OCI-LY3 (cell line): Measurements from ENCODE around the gene TADA3.

Experiments
- EZH2phosphoT487 ChIP-seq: fragments of 200-600 bp; shearing (Covaris generic); IDR thresholded peaks from 2 replicates; pipeline ENCODE4 v1.6.1; 2018; ENCODE audit warnings: antibody characterized with exemption, mixed run types, low read depth
- TF ChIP-seq, protein P1 (sequence below): fragments of 200-600, 300-600 bp; sonication (generic); IDR thresholded peaks from 2 replicates; pipeline ENCODE4 v1.5.1; 2014; ENCODE audit warnings: antibody characterized with exemption, low read length, low read depth

DNA sequence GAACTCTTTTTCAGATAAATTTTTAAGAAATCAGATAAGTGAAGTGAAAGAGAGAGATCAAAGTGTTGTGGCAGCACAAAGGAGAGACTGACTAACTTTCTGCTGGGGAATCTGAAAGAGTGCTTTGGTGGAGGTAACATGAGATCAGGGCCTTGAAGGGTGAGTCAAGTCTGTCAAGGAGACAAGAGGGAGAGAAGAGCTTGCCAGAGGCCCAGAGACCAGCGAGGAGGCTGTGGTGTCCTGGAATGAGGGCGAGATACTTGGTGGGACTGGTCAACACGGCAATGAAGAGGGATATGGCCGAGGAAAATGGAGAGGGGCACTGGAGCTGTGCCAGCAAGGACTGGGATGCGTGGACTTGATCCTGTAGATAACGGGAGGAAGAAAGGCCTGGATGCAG lies 4.6 kb downstream of the TADA3 start:
- TF ChIP-seq, protein P1, sequence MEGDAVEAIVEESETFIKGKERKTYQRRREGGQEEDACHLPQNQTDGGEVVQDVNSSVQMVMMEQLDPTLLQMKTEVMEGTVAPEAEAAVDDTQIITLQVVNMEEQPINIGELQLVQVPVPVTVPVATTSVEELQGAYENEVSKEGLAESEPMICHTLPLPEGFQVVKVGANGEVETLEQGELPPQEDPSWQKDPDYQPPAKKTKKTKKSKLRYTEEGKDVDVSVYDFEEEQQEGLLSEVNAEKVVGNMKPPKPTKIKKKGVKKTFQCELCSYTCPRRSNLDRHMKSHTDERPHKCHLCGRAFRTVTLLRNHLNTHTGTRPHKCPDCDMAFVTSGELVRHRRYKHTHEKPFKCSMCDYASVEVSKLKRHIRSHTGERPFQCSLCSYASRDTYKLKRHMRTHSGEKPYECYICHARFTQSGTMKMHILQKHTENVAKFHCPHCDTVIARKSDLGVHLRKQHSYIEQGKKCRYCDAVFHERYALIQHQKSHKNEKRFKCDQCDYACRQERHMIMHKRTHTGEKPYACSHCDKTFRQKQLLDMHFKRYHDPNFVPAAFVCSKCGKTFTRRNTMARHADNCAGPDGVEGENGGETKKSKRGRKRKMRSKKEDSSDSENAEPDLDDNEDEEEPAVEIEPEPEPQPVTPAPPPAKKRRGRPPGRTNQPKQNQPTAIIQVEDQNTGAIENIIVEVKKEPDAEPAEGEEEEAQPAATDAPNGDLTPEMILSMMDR = no peak
- no peak for TF ChIP-seq EZH2phosphoT487
